HG03558 (cell line): Measurements from ENCODE around the gene GAL.

Experiments
- ATAC-seq: cut with Tn5 transposase; IDR thresholded peaks from one replicate; pipeline ENCODE4 v1.9.1; 2021; ENCODE audit warnings: moderate number of reproducible peaks; ENCODE audit not compliant: unreplicated experiment; ENCODE audit errors: extremely low read depth

The GAL gene

GRCh38 chr11:68658097-68658496, 26.2 kb upstream of the GAL start:
- ATAC-seq, result no peak

DNA sequence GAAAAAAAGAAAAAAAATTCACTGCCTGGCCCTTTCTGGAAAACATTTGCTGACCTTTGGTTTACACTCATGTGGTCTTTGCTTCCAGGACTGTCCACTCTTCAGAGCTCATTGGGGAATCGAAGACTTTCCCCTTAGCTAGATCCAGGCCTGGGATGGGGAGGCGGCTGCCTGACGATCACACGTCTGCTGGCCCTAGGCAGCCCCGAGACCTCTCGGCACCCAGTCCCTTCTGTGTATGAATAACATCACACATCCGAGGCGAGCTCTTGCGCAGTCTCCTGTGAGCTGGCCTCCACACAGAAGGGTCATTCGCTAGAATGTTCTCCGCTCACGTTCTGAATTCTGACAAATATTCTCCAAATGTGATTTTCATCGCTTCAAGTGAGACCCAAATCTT, 25.7 kb upstream of the GAL start:
- no peak for ATAC-seq

GRCh38 chr11:68659158-68659921, 25.0 kb upstream of the GAL start:
- ATAC-seq, result no peak

GRCh38 chr11:68660066-68660810, 24.1 kb upstream of the GAL start:
- ATAC-seq, result no peak

DNA sequence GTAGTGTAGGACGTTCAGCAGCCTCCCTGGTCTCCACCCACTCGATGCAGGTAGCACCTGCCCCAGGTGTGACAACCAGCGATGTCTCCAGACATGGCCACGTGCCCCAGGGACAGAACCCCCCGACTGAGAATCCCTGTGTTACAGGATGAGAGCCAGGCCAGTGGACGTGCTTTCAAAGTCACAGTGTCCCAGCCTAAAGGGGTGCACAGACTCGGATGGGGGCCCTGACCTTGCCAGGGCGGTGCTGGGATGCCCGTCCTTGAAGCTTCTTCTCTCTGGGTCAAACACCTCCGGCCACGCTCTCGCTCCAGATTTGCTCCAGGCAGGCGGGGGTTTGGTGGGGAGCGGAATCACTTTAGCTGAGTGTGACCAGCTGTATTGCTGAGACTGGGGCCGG, 23.3 kb upstream of the GAL start:
- ATAC-seq, result no peak

GRCh38 chr11:68661697-68662603, 22.4 kb upstream of the GAL start:
- ATAC-seq, result no peak

DNA sequence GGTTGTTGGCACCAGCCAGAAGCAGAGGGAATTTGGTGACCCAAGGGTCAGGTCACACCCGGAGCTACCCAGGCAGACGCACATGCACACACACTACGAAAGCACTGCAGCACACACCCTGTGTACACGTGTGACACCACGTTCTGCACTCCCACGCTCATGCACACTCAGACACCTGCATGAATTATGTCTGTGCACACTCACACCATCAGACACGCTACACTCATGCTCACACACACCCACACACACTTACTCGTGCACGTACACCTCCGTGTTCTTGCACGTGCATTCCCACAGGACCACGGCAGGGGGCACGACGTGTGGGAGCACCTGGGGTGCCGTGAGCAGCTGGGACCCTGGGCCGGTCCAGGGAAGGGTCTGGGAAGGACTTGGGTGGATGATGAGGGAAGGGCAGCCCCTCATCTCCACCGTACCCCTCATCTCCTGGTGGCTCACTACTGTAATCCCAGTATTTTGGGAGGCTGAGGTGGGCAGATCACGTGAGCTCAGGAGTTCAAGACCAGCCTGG, 20.8 kb upstream of the GAL start:
- no peak for ATAC-seq

DNA sequence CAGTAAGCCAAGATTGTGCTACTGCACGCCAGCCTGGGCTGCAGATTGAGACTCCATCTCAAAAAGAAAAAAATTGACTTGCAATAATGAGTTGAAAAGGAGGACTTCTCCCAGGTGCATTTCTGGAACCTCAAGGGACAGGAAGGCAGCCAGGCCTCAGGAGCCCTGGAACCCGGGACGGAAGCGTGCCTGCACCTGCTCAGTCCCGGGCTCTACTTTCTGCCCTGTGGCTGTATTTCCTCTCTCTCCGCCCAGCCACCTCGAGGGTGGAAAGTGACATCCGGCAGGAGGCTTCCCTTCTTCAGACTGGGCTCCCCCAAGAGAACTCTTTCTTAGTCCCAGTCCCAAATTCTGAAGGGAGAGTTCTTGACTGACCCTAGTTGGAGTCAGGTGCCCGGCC, 20.2 kb upstream of the GAL start:
- ATAC-seq, result no peak

- ATAC-seq, result no peak
These were observed 19.4 kb upstream of the GAL start for GRCh38 chr11:68664906-68665305.

GRCh38 chr11:68665436-68665835, 18.9 kb upstream of the GAL start:
- ATAC-seq, result no peak

DNA sequence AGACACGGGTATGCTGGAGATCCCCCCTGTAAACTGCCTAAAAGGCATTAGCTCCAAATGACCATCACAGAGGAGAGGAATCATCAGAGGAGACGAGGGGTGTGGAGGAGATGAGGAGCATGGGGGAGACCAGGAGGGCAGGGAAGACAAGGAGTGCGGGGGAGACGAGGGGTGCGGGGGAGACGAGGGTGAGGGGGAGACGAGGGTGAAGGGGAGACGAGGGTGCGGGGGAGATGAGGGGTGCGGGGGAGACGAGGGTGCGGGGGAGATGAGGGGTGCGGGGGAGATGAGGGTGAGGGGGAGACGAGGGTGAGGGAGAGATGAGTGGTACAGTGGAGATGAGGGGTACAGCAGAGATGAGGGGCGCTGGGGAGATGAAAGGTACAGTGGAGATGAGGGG, 17.5 kb upstream of the GAL start:
- no peak for ATAC-seq

- no peak for ATAC-seq
These were observed 16.5 kb upstream of the GAL start for GRCh38 chr11:68667511-68668500.

- no peak for ATAC-seq
These were observed 14.8 kb upstream of the GAL start for GRCh38 chr11:68669301-68670090.

- ATAC-seq, result no peak
These were observed 13.9 kb upstream of the GAL start for GRCh38 chr11:68670208-68670992.

GRCh38 chr11:68673306-68673945, 10.9 kb upstream of the GAL start:
- no peak for ATAC-seq

GRCh38 chr11:68673991-68674390, 10.4 kb upstream of the GAL start:
- no peak for ATAC-seq

DNA sequence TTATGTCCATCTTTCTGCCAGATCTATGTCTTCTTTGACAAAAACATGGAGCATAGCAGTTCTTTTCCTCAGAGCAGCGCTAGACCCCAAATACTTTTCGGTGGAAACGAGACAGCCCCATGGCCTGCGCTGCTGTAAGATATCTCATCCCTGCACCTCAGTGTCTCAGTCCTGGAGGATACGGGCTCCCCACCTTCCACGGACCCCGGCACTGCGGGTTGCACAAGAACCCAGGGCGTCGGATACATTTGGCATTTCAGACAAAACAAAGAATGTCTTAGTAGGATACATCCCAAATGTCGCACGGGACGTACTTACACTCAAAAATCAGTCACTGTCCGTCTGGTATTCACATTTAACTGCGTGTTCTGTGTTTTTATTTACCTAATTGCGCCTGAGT, 9.9 kb upstream of the GAL start:
- ATAC-seq, result no peak
